GM06990 (cell line): ENCODE measurements around the gene SPATA31E1.

Source experiments
- DNase-seq: peaks from one replicate; pipeline ENCODE4 v3.0.0-alpha.2; 2011; ENCODE audit not compliant: insufficient read length; ENCODE audit errors: extremely low read depth
- H3K27me3 ChIP-seq: replicated peaks from 2 replicates; pipeline ENCODE4 v1.6.0; 2011; ENCODE audit warnings: low read length; ENCODE audit not compliant: control insufficient read depth, insufficient read depth
- H3K36me3 ChIP-seq: 2 replicates; pipeline ENCODE4 v1.5.1; 2011; ENCODE audit warnings: low read length; ENCODE audit not compliant: control insufficient read depth, insufficient read depth
- H3K4me3 ChIP-seq: replicated peaks from 2 replicates; pipeline ENCODE4 v1.5.1; 2011; ENCODE audit warnings: low read depth, mild to moderate bottlenecking, control low read depth, low read length
- TF ChIP-seq, protein P1 (sequence below): IDR thresholded peaks from 2 replicates; pipeline ENCODE4 v1.5.1; 2011; ENCODE audit warnings: low read length, control low read depth, mild to moderate bottlenecking, inconsistent platforms; ENCODE audit not compliant: insufficient read depth, poor library complexity, severe bottlenecking

SPATA31E1 gene

GRCh38 chr9:87880683-87881082 lies 2.0 kb upstream of the SPATA31E1 start:
- no peak for DNase-seq
- Histone ChIP-seq H3K4me3 (no peak overlapping the region), H3K27me3 (no peaks in the 10 kb centered on the region; the same call in 1 of the 2 replicates), H3K36me3 (no peaks in the 10 kb centered on the region)
- TF ChIP-seq, protein P1, sequence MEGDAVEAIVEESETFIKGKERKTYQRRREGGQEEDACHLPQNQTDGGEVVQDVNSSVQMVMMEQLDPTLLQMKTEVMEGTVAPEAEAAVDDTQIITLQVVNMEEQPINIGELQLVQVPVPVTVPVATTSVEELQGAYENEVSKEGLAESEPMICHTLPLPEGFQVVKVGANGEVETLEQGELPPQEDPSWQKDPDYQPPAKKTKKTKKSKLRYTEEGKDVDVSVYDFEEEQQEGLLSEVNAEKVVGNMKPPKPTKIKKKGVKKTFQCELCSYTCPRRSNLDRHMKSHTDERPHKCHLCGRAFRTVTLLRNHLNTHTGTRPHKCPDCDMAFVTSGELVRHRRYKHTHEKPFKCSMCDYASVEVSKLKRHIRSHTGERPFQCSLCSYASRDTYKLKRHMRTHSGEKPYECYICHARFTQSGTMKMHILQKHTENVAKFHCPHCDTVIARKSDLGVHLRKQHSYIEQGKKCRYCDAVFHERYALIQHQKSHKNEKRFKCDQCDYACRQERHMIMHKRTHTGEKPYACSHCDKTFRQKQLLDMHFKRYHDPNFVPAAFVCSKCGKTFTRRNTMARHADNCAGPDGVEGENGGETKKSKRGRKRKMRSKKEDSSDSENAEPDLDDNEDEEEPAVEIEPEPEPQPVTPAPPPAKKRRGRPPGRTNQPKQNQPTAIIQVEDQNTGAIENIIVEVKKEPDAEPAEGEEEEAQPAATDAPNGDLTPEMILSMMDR, result no peak

DNA sequence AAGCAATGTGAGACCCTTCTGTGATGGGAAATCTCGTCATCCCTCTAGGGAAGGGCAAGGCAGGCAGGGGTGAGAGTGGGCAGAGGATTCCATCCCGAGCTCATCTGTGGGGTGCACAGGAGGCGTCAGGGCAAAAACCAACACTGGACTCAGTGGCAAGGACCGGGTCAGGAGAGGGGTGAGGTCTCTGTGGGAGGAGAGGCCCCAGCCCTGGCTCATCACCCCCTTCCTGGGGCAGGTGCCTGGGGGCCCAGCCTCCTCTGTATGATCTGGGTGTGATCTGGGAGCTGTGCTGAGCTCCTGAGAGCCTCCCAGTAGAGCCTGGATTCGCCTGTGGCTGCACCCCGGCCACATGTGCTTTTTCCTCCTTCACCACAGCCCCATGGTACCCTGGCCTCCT lies 597 bp downstream of the SPATA31E1 start:
- no peaks in the 10 kb centered on the region for H3K36me3 ChIP-seq
- H3K27me3 ChIP-seq, result no peaks in the 10 kb centered on the region; the same call in 1 of the 2 replicates
- no peak overlapping the region for H3K4me3 ChIP-seq
- DNase-seq, result no peak
- TF ChIP-seq, protein P1, result no peak

DNA sequence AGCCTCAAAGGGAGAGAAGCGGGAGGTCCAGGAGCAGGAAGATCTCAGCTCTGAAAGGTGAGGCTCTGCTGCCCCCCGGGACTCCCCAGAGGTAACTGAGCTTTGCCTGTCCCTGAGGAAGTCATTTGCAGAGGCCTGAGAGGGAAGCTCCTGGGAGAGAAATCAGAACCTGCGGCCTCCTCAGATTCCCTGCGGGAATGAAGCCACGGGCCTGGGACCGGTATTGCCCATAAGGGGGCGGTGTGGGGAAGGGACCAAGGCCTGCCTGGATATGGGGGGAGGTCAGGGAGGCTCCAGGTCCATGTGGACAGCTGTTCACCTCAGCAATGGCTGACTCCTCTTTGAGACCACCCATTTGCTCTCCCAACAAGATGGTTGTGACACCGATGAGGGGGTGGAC lies 1.3 kb downstream of the SPATA31E1 start:
- H3K36me3 ChIP-seq, result no peaks in the 10 kb centered on the region
- no peak for DNase-seq
- H3K4me3 ChIP-seq, result no peak overlapping the region
- TF ChIP-seq, protein P1, result peak; percentile 35
- no peaks in the 10 kb centered on the region; the same call in 1 of the 2 replicates for H3K27me3 ChIP-seq

DNA sequence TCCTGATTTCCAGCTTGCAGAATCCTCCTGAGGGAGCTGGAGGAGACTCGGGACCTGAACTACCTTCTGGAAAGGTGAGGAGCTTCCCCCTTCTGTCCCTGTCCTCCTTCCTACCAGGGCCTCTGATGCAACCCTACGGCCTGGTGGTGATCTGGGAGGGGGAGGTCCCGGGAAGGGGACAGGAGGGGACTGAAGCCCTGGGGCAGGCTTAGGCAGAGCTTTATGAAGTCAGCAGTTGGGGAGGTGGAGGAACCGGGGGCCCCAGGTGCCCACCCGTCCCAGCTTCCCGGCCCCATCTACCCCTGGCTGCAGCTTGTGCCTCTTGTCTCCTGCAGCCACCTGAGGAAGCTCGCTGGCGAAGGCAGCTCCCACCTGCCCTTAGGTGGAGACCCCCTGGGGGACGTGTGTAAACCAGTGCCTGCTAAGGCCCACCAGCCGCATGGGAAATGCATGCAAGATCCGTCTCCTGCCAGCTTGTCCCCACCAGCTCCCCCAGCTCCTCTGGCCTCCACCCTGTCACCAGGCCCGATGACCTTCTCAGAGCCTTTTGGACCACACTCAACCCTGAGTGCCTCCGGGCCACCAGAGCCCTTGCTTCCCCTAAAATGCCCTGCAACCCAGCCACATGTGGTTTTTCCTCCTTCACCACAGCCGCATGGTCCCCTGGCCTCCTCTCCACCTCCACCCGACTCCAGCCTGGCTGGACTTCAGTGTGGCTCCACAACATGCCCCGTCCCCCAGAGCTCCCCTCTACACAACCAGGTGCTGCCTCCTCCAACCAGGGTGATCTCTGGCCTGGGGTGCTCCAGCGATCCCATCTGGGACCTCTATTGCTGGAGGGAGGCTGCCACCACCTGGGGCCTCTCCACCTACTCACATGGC lies 2.1 kb downstream of the SPATA31E1 start:
- no peak for DNase-seq
- TF ChIP-seq, protein P1, result no peak
- Histone ChIP-seq H3K4me3 (no peak overlapping the region), H3K27me3 (no peaks in the 10 kb centered on the region; the same call in 1 of the 2 replicates), H3K36me3 (no peaks in the 10 kb centered on the region)

DNA sequence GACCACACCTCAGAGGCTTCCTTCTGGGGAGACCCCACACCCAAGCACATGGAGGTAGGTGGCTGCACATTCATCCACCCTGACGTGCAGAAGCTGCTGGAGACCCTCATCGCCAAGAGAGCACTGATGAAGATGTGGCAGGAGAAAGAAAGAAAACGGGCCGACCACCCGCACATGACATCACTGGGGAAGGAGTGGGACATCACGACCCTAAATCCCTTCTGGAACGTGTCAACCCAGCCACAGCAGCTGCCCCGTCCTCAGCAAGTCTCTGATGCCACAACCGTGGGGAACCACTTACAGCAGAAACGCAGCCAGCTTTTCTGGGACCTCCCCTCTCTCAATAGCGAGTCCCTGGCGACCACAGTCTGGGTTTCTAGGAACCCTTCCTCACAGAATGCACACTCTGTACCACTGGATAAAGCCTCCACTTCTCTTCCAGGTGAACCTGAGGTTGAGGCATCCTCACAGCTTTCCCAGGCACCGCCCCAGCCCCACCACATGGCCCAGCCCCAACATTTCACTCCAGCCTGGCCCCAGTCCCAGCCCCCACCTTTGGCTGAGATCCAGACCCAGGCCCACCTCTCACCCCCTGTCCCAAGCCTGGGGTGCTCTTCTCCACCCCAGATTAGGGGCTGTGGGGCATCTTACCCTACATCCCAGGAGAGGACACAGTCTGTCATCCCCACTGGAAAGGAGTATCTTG lies 3.0 kb downstream of the SPATA31E1 start:
- no peaks in the 10 kb centered on the region for H3K36me3 ChIP-seq
- H3K27me3 ChIP-seq, result no peaks in the 10 kb centered on the region; the same call in 1 of the 2 replicates
- TF ChIP-seq, protein P1, result no peak
- H3K4me3 ChIP-seq, result no peak overlapping the region
- DNase-seq, result no peak
